ENCODE results near the gene GPR156. TPM values are rescaled to one million over a fixed set of nuclear protein-coding genes. Genes with fewer than 3 reads are reported as not detected.

The GPR156 gene
- total RNA-seq, 1 experiment from 2014 or later, result 0.15 TPM

DNA sequence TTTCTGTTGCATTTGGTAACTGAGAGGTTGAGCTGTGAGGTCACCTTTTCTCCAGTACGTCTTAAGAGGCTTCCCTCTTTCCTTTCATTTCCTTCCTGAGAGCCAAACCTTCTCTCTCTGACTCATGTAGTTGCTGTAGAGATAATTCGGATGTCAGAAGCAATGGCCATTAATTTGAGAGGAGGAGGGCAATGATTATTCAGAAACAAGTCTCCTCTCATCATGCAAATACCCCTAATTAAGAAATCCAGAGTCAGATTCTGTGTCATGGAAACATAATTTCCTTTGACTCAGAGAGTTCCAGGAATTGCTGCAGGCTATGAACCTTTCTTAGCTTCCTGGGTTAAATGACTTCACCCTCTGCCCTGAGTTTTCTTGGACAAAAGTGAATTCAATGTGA is 131.7 kb downstream of the GPR156 start:
- H2AFZ ChIP-seq (ENCODE audit: low read depth, low read length, poor library complexity, severe bottlenecking), result no peak overlapping the region
- ATAC-seq (no peak), DNase-seq (ENCODE audit: low read depth, low spot score) (no peak)
- no TSS peak for BruUV-seq (replicated peaks)
- TF ChIP-seq ZFX (IDR thresholded peaks at IDR 0.05) (no peak), EZH2phosphoT487 (IDR thresholded peaks at IDR 0.05; ENCODE audit: borderline replicate concordance) (no peak), ZNF274 (IDR thresholded peaks at IDR 0.05; ENCODE audit: low read depth, low read length) (no peak), SRF (IDR thresholded peaks at IDR 0.05; ENCODE audit: low read depth) (no peak), ELF1 (IDR thresholded peaks at IDR 0.05; ENCODE audit: borderline replicate concordance, low read depth) (no peak), FOSL1 (IDR thresholded peaks at IDR 0.05; ENCODE audit: low read depth) (no peak)
- POLR2A ChIA-PET, result no interaction called here
- no peaks in the 10 kb centered on the region for H4K20me1 ChIP-seq (ENCODE audit: insufficient read depth)
- H3K4me1 ChIP-seq (ENCODE audit: control insufficient read depth in 1 of 2, insufficient read depth in 2 of 2, low read length in 2 of 2), result no peaks in the 10 kb centered on the region
- no peak overlapping the region for H3K9ac ChIP-seq (ENCODE audit: low read length)
- peaks cover 10 to 13% of the 10 kb centered on the region in 2 experiments; a peak in 2 of 4 replicates for H3K9me3 ChIP-seq (ENCODE audit: control insufficient read depth in 1 of 2, insufficient read depth in 1 of 2, low read depth in 1 of 2, low read length in 2 of 2)
- intact Hi-C loops (cut with micrococcal nuclease), result no loop called here
- H3K27ac ChIP-seq (ENCODE audit: low read depth, low read length), result no peak overlapping the region
- H3K4me2 ChIP-seq (ENCODE audit: low read length), result no peak overlapping the region
- H3K9me2 ChIP-seq (ENCODE audit: insufficient read depth), result no peaks in the 10 kb centered on the region
- H3K79me2 ChIP-seq (ENCODE audit: insufficient read depth, low read length), result no peaks in the 10 kb centered on the region
- CTCF ChIA-PET, result no interaction called here
- RAD21 ChIA-PET (ENCODE audit: low non-redundant PET in 1 of 2, low total read pairs in 2 of 2, uncharacterized antibody in 2 of 2, unreplicated experiment in 2 of 2), result no interaction called here
- no peaks in the 10 kb centered on the region for H3K27me3 ChIP-seq (ENCODE audit: insufficient read depth, low read length)
- no peaks in the 10 kb centered on the region for H3K36me3 ChIP-seq (ENCODE audit: control insufficient read depth in 1 of 2, insufficient read depth in 2 of 2, low read length in 2 of 2)
- no peak overlapping the region for H3K4me3 ChIP-seq (replicated peaks in 1 of 2; ENCODE audit: low read depth in 1 of 2, low read length in 2 of 2)

DNA sequence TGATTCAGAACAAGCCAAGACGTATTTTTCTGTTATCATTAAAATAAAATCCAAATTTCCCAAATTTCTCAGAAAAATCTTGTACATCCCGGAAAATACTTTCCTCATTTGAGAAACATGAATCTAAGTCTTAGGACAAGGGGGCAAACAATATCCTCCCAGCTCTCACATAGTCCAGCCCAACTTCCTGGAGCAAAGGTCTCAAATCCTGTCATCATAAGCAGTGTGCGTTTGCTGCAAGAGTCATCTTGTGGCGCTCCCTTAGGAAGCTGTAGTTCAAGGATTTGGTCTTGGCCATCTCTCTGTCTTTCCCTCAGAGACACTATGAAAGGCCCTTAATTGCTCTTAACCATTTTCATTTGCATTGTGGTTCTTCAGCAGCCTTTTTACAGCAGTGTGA is 133.2 kb downstream of the GPR156 start:
- intact Hi-C loops (cut with micrococcal nuclease), result no loop called here
- no TSS peak for BruUV-seq (replicated peaks)
- CTCF ChIA-PET, result no interaction called here
- H3K79me2 ChIP-seq (ENCODE audit: insufficient read depth, low read length), result no peaks in the 10 kb centered on the region
- no peak overlapping the region for H3K4me2 ChIP-seq (ENCODE audit: low read length)
- DNase-seq (ENCODE audit: low read depth, low spot score) (no peak), ATAC-seq (no peak)
- H3K9me2 ChIP-seq (ENCODE audit: insufficient read depth), result no peaks in the 10 kb centered on the region
- RAD21 ChIA-PET (ENCODE audit: low non-redundant PET in 1 of 2, low total read pairs in 2 of 2, uncharacterized antibody in 2 of 2, unreplicated experiment in 2 of 2), result no interaction called here
- peaks cover 0 to 10% of the 10 kb centered on the region in 2 experiments; a peak in 3 of 4 replicates for H3K4me1 ChIP-seq (ENCODE audit: control insufficient read depth in 1 of 2, insufficient read depth in 2 of 2, low read length in 2 of 2)
- no peaks in the 10 kb centered on the region for H3K27me3 ChIP-seq (ENCODE audit: insufficient read depth, low read length)
- peaks cover 10 to 13% of the 10 kb centered on the region in 2 experiments; a peak in 2 of 4 replicates for H3K9me3 ChIP-seq (ENCODE audit: control insufficient read depth in 1 of 2, insufficient read depth in 1 of 2, low read depth in 1 of 2, low read length in 2 of 2)
- no peaks in the 10 kb centered on the region for H4K20me1 ChIP-seq (ENCODE audit: insufficient read depth)
- H3K36me3 ChIP-seq (ENCODE audit: control insufficient read depth in 1 of 2, insufficient read depth in 2 of 2, low read length in 2 of 2), result no peaks in the 10 kb centered on the region
- H3K9ac ChIP-seq (ENCODE audit: low read length), result no peak overlapping the region
- H3K27ac ChIP-seq (ENCODE audit: low read depth, low read length), result no peak overlapping the region
- POLR2A ChIA-PET, result no interaction called here
- no peak overlapping the region for H3K4me3 ChIP-seq (replicated peaks in 1 of 2; ENCODE audit: low read depth in 1 of 2, low read length in 2 of 2)
- no peak overlapping the region for H2AFZ ChIP-seq (ENCODE audit: low read depth, low read length, poor library complexity, severe bottlenecking)
- TF ChIP-seq SRF (IDR thresholded peaks at IDR 0.05; ENCODE audit: low read depth) (no peak), POLR2A (IDR thresholded peaks at IDR 0.05; ENCODE audit: borderline replicate concordance, extremely low read depth, insufficient read depth, insufficient read length) (no peak), SIN3A (IDR thresholded peaks at IDR 0.05; ENCODE audit: low read depth) (no peak), EZH2phosphoT487 (IDR thresholded peaks at IDR 0.05; ENCODE audit: borderline replicate concordance) (no peak), TCF7L2 (IDR thresholded peaks at IDR 0.05; ENCODE audit: borderline replicate concordance, extremely low read depth, insufficient read depth, insufficient read length) (no peak), CTCF (IDR thresholded peaks at IDR 0.05 in 2 of 3, conservative IDR thresholded peaks at IDR 0.05 in 1 of 3; ENCODE audit: borderline replicate concordance in 1 of 3, insufficient read depth in 1 of 3, low read depth in 2 of 3, low read length in 2 of 3) (no peak), ZNF274 (IDR thresholded peaks at IDR 0.05; ENCODE audit: low read depth, low read length) (no peak), ELF1 (IDR thresholded peaks at IDR 0.05; ENCODE audit: borderline replicate concordance, low read depth) (no peak), CBX3 (IDR thresholded peaks at IDR 0.05; ENCODE audit: low read depth) (no peak)
- TF ChIP-seq, protein P1, sequence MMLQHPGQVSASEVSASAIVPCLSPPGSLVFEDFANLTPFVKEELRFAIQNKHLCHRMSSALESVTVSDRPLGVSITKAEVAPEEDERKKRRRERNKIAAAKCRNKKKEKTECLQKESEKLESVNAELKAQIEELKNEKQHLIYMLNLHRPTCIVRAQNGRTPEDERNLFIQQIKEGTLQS (IDR thresholded peaks at IDR 0.05), result no peak
- TF ChIP-seq, protein P2, sequence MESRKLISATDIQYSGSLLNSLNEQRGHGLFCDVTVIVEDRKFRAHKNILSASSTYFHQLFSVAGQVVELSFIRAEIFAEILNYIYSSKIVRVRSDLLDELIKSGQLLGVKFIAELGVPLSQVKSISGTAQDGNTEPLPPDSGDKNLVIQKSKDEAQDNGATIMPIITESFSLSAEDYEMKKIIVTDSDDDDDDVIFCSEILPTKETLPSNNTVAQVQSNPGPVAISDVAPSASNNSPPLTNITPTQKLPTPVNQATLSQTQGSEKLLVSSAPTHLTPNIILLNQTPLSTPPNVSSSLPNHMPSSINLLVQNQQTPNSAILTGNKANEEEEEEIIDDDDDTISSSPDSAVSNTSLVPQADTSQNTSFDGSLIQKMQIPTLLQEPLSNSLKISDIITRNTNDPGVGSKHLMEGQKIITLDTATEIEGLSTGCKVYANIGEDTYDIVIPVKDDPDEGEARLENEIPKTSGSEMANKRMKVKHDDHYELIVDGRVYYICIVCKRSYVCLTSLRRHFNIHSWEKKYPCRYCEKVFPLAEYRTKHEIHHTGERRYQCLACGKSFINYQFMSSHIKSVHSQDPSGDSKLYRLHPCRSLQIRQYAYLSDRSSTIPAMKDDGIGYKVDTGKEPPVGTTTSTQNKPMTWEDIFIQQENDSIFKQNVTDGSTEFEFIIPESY (IDR thresholded peaks at IDR 0.05; ENCODE audit: extremely low read depth, insufficient replicate concordance, low read length), result no peak
